B cell (primary cell): ENCODE measurements around the gene PRIMPOL. TPM values are rescaled to one million over a fixed set of nuclear protein-coding genes. Genes with fewer than 3 reads are reported as not detected.

Experiments used
- ATAC-seq: fragments of 200-7000 bp; cut with Tn5 transposase; one replicate; pipeline ENCODE4 v1.10.0; 2021; ENCODE audit warnings: low read depth, mild to moderate bottlenecking, moderate number of reproducible peaks, moderate library complexity
- CTCF ChIA-PET: fragments of 350-600 bp; sonication (Branson Sonifier 250); formaldehyde crosslinking; loops from one replicate; lab custom pipeline; 2021; ENCODE audit warnings: antibody characterized with exemption, inconsistent platforms; lab: Charles Lee
- POLR2A ChIA-PET: fragments of 350-600 bp; sonication (Branson Sonifier 250); formaldehyde crosslinking; loops from one replicate; lab custom pipeline; 2021; ENCODE audit warnings: antibody characterized with exemption; lab: Charles Lee
- DNase-seq: peaks from one replicate; pipeline ENCODE4 v3.0.0; 2013
- H2AFZ ChIP-seq: 2 replicates; pipeline ENCODE4 v1.6.1; 2012; ENCODE audit warnings: mild to moderate bottlenecking, low read depth, low read length; ENCODE audit not compliant: insufficient read depth, poor library complexity, severe bottlenecking
- H3K27ac ChIP-seq, 2 donors: 1 replicate in 1 of 2; 2 replicates in 1 of 2; pipeline ENCODE4 v1.5.1; 2012 to 2013; ENCODE audit warnings: low read length in 2 of 2, mild to moderate bottlenecking in 2 of 2, moderate library complexity in 1 of 2
- H3K27me3 ChIP-seq, 4 experiments: fragments of 200-600 bp in 1 of 4; sonication (generic) in 1 of 4; replicated peaks in 1 of 4; 1 replicate in 2 of 4; 2 replicates in 2 of 4; pipeline versions ENCODE4 v1.6.1 to v1.7.0; 2013 to 2016; ENCODE audit warnings: low read length in 3 of 4, mild to moderate bottlenecking in 2 of 4, mixed read lengths in 1 of 4, moderate library complexity in 1 of 4; ENCODE audit not compliant: insufficient read depth in 4 of 4, control insufficient read depth in 3 of 4; ENCODE audit errors: control extremely low read depth in 1 of 4
- H3K36me3 ChIP-seq, 2 experiments: replicated peaks in 1 of 2; 1 replicate in 1 of 2; 2 replicates in 1 of 2; pipeline versions ENCODE4 v1.6.1 to v1.7.1; 2013; ENCODE audit warnings: low read length in 1 of 2; ENCODE audit not compliant: insufficient read depth in 2 of 2, control insufficient read depth in 1 of 2; ENCODE audit errors: control extremely low read depth in 1 of 2, extremely low read depth in 1 of 2
- H3K4me1 ChIP-seq, 2 donors: fragments of 200-600 bp in 1 of 2; sonication (generic) in 1 of 2; 1 replicate in 1 of 2; 2 replicates in 1 of 2; pipeline versions ENCODE4 v1.5.1 to v1.6.1; 2013 to 2017; ENCODE audit warnings: low read length in 2 of 2; ENCODE audit not compliant: control insufficient read depth in 2 of 2, insufficient read depth in 2 of 2
- H3K4me2 ChIP-seq: replicated peaks from 2 replicates; pipeline ENCODE3; 2012; ENCODE audit warnings: mild to moderate bottlenecking, low read depth, low read length; ENCODE audit not compliant: poor library complexity, severe bottlenecking
- H3K4me3 ChIP-seq, 5 experiments: fragments of 200-600 bp in 1 of 5; sonication (generic) in 1 of 5; 1 replicate in 3 of 5; 2 replicates in 2 of 5; pipeline versions ENCODE4 v1.5.1 to v1.7.0; 2011 to 2016; ENCODE audit warnings: low read length in 4 of 5, mild to moderate bottlenecking in 4 of 5, low read depth in 2 of 5, control low read depth in 1 of 5, moderate library complexity in 1 of 5; ENCODE audit not compliant: insufficient read depth in 1 of 5; ENCODE audit errors: control extremely low read depth in 1 of 5, extremely low read depth in 1 of 5
- H3K79me2 ChIP-seq: fragments of 200-600 bp; sonication (generic); one replicate; pipeline ENCODE4 v1.6.0; 2016; ENCODE audit warnings: low read length; ENCODE audit not compliant: control insufficient read depth, insufficient read depth
- H3K9ac ChIP-seq: fragments of 200-600 bp; sonication (generic); 2 replicates; pipeline ENCODE4 v1.6.1; 2017; ENCODE audit warnings: mild to moderate bottlenecking, low read length, moderate library complexity
- H3K9me3 ChIP-seq, 3 donors: one replicate each; pipeline versions ENCODE4 v1.6.1 to v1.7.1; 2013; ENCODE audit warnings: low read length in 2 of 3; ENCODE audit not compliant: control insufficient read depth in 2 of 3, insufficient read depth in 1 of 3; ENCODE audit errors: control extremely low read depth in 1 of 3
- H4K20me1 ChIP-seq: 2 replicates; pipeline ENCODE4 v1.6.0; 2012; ENCODE audit warnings: mild to moderate bottlenecking, low read length; ENCODE audit not compliant: insufficient read depth, control insufficient read depth, poor library complexity, severe bottlenecking
- H3K27ac Mint-ChIP-seq: one replicate; pipeline ENCODE4 v1.8.0; 2021; ENCODE audit warnings: mixed read lengths
- H3K27me3 Mint-ChIP-seq: one replicate; pipeline ENCODE4 v1.8.0; 2021; ENCODE audit warnings: mixed read lengths
- H3K4me1 Mint-ChIP-seq: one replicate; pipeline ENCODE4 v1.8.0; 2021; ENCODE audit warnings: mixed read lengths
- H3K4me3 Mint-ChIP-seq: one replicate; pipeline ENCODE4 v1.8.0; 2021; ENCODE audit warnings: mixed read lengths
- H3K9me3 Mint-ChIP-seq: one replicate; pipeline ENCODE4 v1.8.0; 2022; ENCODE audit warnings: mixed read lengths; ENCODE audit not compliant: insufficient read depth
- CTCF ChIP-seq: fragments of 200-600 bp; IDR thresholded peaks from one replicate; pipeline ENCODE4 v1.8.0; 2022; ENCODE audit warnings: antibody characterized with exemption, mild to moderate bottlenecking
- EZH2 ChIP-seq: IDR thresholded peaks from 2 replicates; pipeline ENCODE4 v1.6.1; 2012; ENCODE audit warnings: borderline replicate concordance, low read depth, mild to moderate bottlenecking, moderate library complexity, low read length; ENCODE audit not compliant: insufficient read depth, poor library complexity, severe bottlenecking
- WGBS: methylation state at CpG from one replicate; pipeline ENCODE4 v1.1.5; 2013; ENCODE audit warnings: missing lambda C conversion rate; ENCODE audit not compliant: insufficient coverage; 5-methylcytosine and 5-hydroxymethylcytosine counted together
- intact Hi-C: fragments of 100-400 bp; cut with micrococcal nuclease; formaldehyde crosslinking; loops from one replicate; pipeline ENCODE4 v1.10.0; 2022
- polyA plus RNA-seq: library from polyadenylated mRNA; depleted of rRNA; stranded (reverse); fragments of >200 nt; gene quantifications from 2 replicates; pipeline ENCODE4 v1.2.3, GENCODE V29; 2012
- total RNA-seq, 2 donors: library from RNA; stranded (reverse); fragments of 120-200 nt in 1 of 2; gene quantifications; 1 replicate in 1 of 2; 2 replicates in 1 of 2; pipeline versions ENCODE4 v1.2.3 to v1.2.4, GENCODE V29; 2013 to 2022

The PRIMPOL gene
- total and polyA plus RNA-seq, 2 donors (not counting 1 experiment from before 2014, with no cell fraction given), result 15.4 to 16.3 TPM

- H3K27ac ChIP-seq, result no peak overlapping the region
- TF ChIP-seq CTCF (no peak), EZH2 (no peak)
- no peak overlapping the region for H3K4me3 Mint-ChIP-seq
- peaks cover 18% of the 10 kb centered on the region for H3K4me1 Mint-ChIP-seq
- H4K20me1 ChIP-seq, result no peaks in the 10 kb centered on the region
- peaks cover 0 to 2% of the 10 kb centered on the region in 2 experiments for H3K36me3 ChIP-seq
- H3K4me3 ChIP-seq, result no peak overlapping the region
- H3K9ac ChIP-seq, result no peak overlapping the region
- ATAC-seq (no peak), DNase-seq (no peak)
- ChIA-PET POLR2A (no interaction called here), CTCF (no interaction called here)
- H3K27me3 ChIP-seq, result no peaks in the 10 kb centered on the region
- peaks cover 0 to 7% of the 10 kb centered on the region in 2 donors for H3K4me1 ChIP-seq
- intact Hi-C loops, result no loop called here
- no peaks in the 10 kb centered on the region for H3K27me3 Mint-ChIP-seq
- no peak overlapping the region for H3K27ac Mint-ChIP-seq
- peaks cover 4% of the 10 kb centered on the region for H3K79me2 ChIP-seq
- H3K9me3 Mint-ChIP-seq, result peaks cover 6% of the 10 kb centered on the region
- peaks cover 0 to 5% (median 4%) of the 10 kb centered on the region in 3 donors for H3K9me3 ChIP-seq
- no peak overlapping the region for H2AFZ ChIP-seq
- H3K4me2 ChIP-seq, result no peak overlapping the region
These were observed 71.7 kb downstream of the PRIMPOL start for GRCh38 chr4:184721254-184721653.

- H3K4me3 ChIP-seq, result no peak overlapping the region
- no peak overlapping the region for H3K9ac ChIP-seq
- DNase-seq, result no peak
- no peak overlapping the region for H3K4me2 ChIP-seq
- Mint-ChIP-seq H3K4me1 (peaks cover 20% of the 10 kb centered on the region), H3K27me3 (no peaks in the 10 kb centered on the region), H3K27ac (no peak overlapping the region), H3K9me3 (peaks cover 6% of the 10 kb centered on the region), H3K4me3 (no peak overlapping the region)
- H2AFZ ChIP-seq, result no peak overlapping the region
- no peaks in the 10 kb centered on the region for H3K27me3 ChIP-seq
- peaks cover 0 to 2% of the 10 kb centered on the region in 2 experiments for H3K36me3 ChIP-seq
- H3K79me2 ChIP-seq, result peaks cover 1% of the 10 kb centered on the region
- ChIA-PET CTCF (no interaction called here), POLR2A (no interaction called here)
- WGBS, result 80% methylated on average over 1 of the region's 1 CpG
- no peak overlapping the region for H3K27ac ChIP-seq
- H4K20me1 ChIP-seq, result no peaks in the 10 kb centered on the region
- no peak for ATAC-seq
- intact Hi-C loops, result no loop called here
- TF ChIP-seq CTCF (no peak), EZH2 (no peak)
- H3K9me3 ChIP-seq, result peaks cover 0 to 5% (median 4%) of the 10 kb centered on the region in 3 donors
- peaks cover 0 to 17% of the 10 kb centered on the region in 2 donors for H3K4me1 ChIP-seq
These were observed 73.3 kb downstream of the PRIMPOL start for GRCh38 chr4:184722798-184723197.
